Measurements from ENCODE around the gene SEPTIN14. TPM values are rescaled to one million over a fixed set of nuclear protein-coding genes. Genes with fewer than 3 reads are reported as not detected.
"Not testable (repeated sequence)": the region's sequence is repeated elsewhere in the genome, so short reads cannot be mapped to it uniquely, and the experiment has no call there.

SEPTIN14 gene
- total RNA-seq, 1 donor: not detected

- H3K9me3 ChIP-seq (ENCODE audit: low read depth, low read length): no peaks in the 10 kb centered on the region
- H3K4me3 ChIP-seq (ENCODE audit: insufficient read depth, low read length): no peak overlapping the region
- no peak overlapping the region for H3K27ac ChIP-seq (ENCODE audit: low read depth, low read length)
- H3K4me1 ChIP-seq (ENCODE audit: insufficient read depth, low read length): no peaks in the 10 kb centered on the region
- H3K36me3 ChIP-seq (ENCODE audit: insufficient read depth, low read length): no peaks in the 10 kb centered on the region
- TF ChIP-seq CTCF (IDR thresholded peaks at IDR 0.05; ENCODE audit: extremely low read depth, low read depth, low read length): no peak
- H3K27me3 ChIP-seq (ENCODE audit: insufficient read depth, low read length): no peaks in the 10 kb centered on the region
- DNase-seq (ENCODE audit: insufficient read length, low spot score, missing footprints): peak; percentile 22
- H3K4me2 ChIP-seq (ENCODE audit: insufficient read depth, low read length): no peak overlapping the region
- no peaks in the 10 kb centered on the region for H4K20me1 ChIP-seq (ENCODE audit: insufficient read depth, low read length)
- H2AFZ ChIP-seq (ENCODE audit: low read length): peak overlapping the region; percentile 41
- H3K79me2 ChIP-seq (ENCODE audit: insufficient read depth, low read length): no peaks in the 10 kb centered on the region
Observed at GRCh38 chr7:55774327-55775050, 88.1 kb downstream of the SEPTIN14 start.

GRCh38 chr7:55770778-55771177, 91.8 kb downstream of the SEPTIN14 start:
- no peak for TF ChIP-seq CTCF (IDR thresholded peaks at IDR 0.05; ENCODE audit: extremely low read depth, low read depth, low read length)
- H2AFZ ChIP-seq (ENCODE audit: low read length): no peak overlapping the region
- no peaks in the 10 kb centered on the region for H3K36me3 ChIP-seq (ENCODE audit: insufficient read depth, low read length)
- H3K79me2 ChIP-seq (ENCODE audit: insufficient read depth, low read length): no peaks in the 10 kb centered on the region
- H4K20me1 ChIP-seq (ENCODE audit: insufficient read depth, low read length): no peaks in the 10 kb centered on the region
- no peak for DNase-seq (ENCODE audit: insufficient read length, low spot score, missing footprints)
- no peaks in the 10 kb centered on the region for H3K27me3 ChIP-seq (ENCODE audit: insufficient read depth, low read length)
- H3K4me2 ChIP-seq (ENCODE audit: insufficient read depth, low read length): no peak overlapping the region
- H3K9me3 ChIP-seq (ENCODE audit: low read depth, low read length): no peaks in the 10 kb centered on the region
- H3K4me1 ChIP-seq (ENCODE audit: insufficient read depth, low read length): no peaks in the 10 kb centered on the region
- no peak overlapping the region for H3K4me3 ChIP-seq (ENCODE audit: insufficient read depth, low read length)
- H3K27ac ChIP-seq (ENCODE audit: low read depth, low read length): no peak overlapping the region

- H3K4me2 ChIP-seq (ENCODE audit: insufficient read depth, low read length); H3K4me3 ChIP-seq (ENCODE audit: insufficient read depth, low read length); DNase-seq (ENCODE audit: insufficient read length, low spot score, missing footprints); H3K4me1 ChIP-seq (ENCODE audit: insufficient read depth, low read length); H3K9me3 ChIP-seq (ENCODE audit: low read depth, low read length); H3K79me2 ChIP-seq (ENCODE audit: insufficient read depth, low read length); H2AFZ ChIP-seq (ENCODE audit: low read length); H3K27me3 ChIP-seq (ENCODE audit: insufficient read depth, low read length); H3K36me3 ChIP-seq (ENCODE audit: insufficient read depth, low read length); H3K27ac ChIP-seq (ENCODE audit: low read depth, low read length); H4K20me1 ChIP-seq (ENCODE audit: insufficient read depth, low read length): not testable (repeated sequence)
Observed at GRCh38 chr7:55753274-55753862, 109.2 kb downstream of the SEPTIN14 start.

GRCh38 chr7:55744706-55745105, 117.8 kb downstream of the SEPTIN14 start:
- DNase-seq (ENCODE audit: insufficient read length, low spot score, missing footprints); H3K9me3 ChIP-seq (ENCODE audit: low read depth, low read length); H4K20me1 ChIP-seq (ENCODE audit: insufficient read depth, low read length); H3K36me3 ChIP-seq (ENCODE audit: insufficient read depth, low read length); H2AFZ ChIP-seq (ENCODE audit: low read length); H3K4me1 ChIP-seq (ENCODE audit: insufficient read depth, low read length); H3K27ac ChIP-seq (ENCODE audit: low read depth, low read length); H3K4me2 ChIP-seq (ENCODE audit: insufficient read depth, low read length); H3K4me3 ChIP-seq (ENCODE audit: insufficient read depth, low read length); H3K27me3 ChIP-seq (ENCODE audit: insufficient read depth, low read length); H3K79me2 ChIP-seq (ENCODE audit: insufficient read depth, low read length): not testable (repeated sequence)

Small RNA genes lying within 50 kb of the gene (small RNA-seq; reads per million reads assigned to genes)
- gene AC092647.1: not detected
- not detected for gene AC092647.2
- gene RNU6-1126P: not detected

Other genes with a start within 250 kb of the SEPTIN14 start
- gene ZNF713, start 24.7 kb upstream of the SEPTIN14 start, total RNA-seq: 3.8 and 4.3 TPM in 2 replicates
- 13.0 and 13.4 TPM in 2 replicates for gene MRPS17, start 89.1 kb upstream of the SEPTIN14 start, total RNA-seq
- 51.0 and 56.9 TPM in 2 replicates for gene NIPSNAP2, start 101.8 kb upstream of the SEPTIN14 start, total RNA-seq
- gene PSPH, start 188.7 kb upstream of the SEPTIN14 start, total RNA-seq: 45.4 and 49.9 TPM in 2 replicates
- 130 and 141 TPM in 2 replicates for gene CCT6A, start 189.0 kb upstream of the SEPTIN14 start, total RNA-seq
- gene SUMF2, start 201.5 kb upstream of the SEPTIN14 start, total RNA-seq: 230 and 231 TPM in 2 replicates
- 1.8 and 2.1 TPM in 2 replicates for gene PHKG1, start 230.2 kb upstream of the SEPTIN14 start, total RNA-seq
- 183 and 202 TPM in 2 replicates for gene CHCHD2, start 243.7 kb upstream of the SEPTIN14 start, total RNA-seq